ENCODE measurements around the gene ARHGAP25.

The ARHGAP25 gene

DNA sequence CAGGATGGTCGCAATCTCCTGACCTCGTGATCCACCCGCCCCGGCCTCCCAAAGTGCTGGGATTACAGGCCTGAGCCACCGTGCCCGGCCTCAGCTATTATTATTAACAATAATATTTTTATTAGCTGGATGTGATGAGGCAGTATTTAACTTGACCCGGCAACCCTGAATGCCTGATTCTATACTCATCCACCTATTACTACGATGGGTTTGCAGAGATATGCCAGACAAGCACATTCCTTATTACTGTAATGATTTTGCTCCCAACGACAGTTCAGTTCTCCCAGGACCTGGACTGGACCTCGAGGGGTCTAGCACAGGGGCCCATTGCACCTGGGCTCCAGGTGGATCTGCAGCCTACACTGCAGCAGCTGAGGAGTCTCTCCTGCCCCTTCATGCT lies 104.0 kb downstream of the ARHGAP25 start:
- Mint-ChIP-seq H3K36me3 (ENCODE audit: low read depth) (no peaks in the 10 kb centered on the region), H3K27me3 (ENCODE audit: low read depth) (no peaks in the 10 kb centered on the region), H3K4me1 (no peaks in the 10 kb centered on the region), H3K27ac (no peak overlapping the region), H3K9me3 (no peaks in the 10 kb centered on the region), H3K4me3 (no peak overlapping the region)
- no peak for TF ChIP-seq CTCF (IDR thresholded peaks at IDR 0.05; ENCODE audit: unreplicated experiment in 3 of 3)

DNA sequence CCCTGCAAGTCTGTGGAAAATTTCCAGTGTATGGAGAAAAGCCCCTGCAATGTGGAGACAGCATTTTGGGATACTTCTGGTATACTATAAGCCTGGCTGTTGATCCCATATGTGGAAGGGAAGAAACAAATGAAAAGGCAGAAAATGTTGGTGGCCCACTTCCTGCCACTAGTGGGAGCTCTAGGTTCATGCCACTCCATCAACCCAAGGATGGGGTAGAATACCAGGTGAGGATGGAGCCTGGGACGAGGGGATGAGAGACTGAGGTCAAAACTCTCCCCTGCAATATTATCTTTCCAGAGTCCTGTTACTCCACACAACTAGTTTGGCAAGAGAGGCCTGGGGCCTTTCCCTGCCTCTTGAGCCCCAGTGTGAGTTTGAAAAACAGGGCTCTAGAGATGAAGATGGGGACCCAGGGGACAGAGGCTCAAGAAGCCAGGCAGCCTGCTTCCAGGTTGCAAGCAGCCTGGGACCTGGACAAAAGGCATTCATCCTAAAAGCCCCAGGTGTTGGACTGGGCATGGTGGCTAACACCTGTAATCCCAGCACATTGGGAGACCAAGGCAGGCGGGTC lies 104.7 kb downstream of the ARHGAP25 start:
- H3K27ac Mint-ChIP-seq, result no peak overlapping the region
- no peaks in the 10 kb centered on the region for H3K9me3 Mint-ChIP-seq
- no peaks in the 10 kb centered on the region for H3K4me1 Mint-ChIP-seq
- H3K36me3 Mint-ChIP-seq (ENCODE audit: low read depth), result no peaks in the 10 kb centered on the region
- H3K27me3 Mint-ChIP-seq (ENCODE audit: low read depth), result peaks cover 3% of the 10 kb centered on the region
- H3K4me3 Mint-ChIP-seq, result no peak overlapping the region
- TF ChIP-seq CTCF (IDR thresholded peaks at IDR 0.05; ENCODE audit: unreplicated experiment in 3 of 3), result no peak

DNA sequence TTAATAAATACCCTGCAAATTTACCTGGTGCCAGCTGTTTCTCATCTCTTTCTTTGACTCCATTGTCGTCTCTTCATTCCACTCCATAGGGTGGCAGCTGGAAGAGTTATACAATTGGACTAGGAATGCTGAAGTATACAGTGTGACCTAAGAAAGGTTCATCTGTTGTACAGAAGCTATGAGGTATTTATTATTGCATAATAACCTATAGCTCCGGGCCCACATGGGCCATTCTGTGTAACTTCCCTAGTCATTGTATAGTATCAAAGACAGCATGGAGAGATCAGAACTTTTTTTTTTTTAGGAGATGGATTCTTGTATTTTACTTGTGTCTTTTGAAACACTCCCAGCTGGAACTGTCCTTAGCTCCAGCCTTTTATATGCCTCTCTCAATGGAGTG lies 110.4 kb downstream of the ARHGAP25 start:
- no peaks in the 10 kb centered on the region for H3K4me1 Mint-ChIP-seq
- TF ChIP-seq CTCF (IDR thresholded peaks at IDR 0.05; ENCODE audit: unreplicated experiment in 3 of 3), result no peak
- peaks cover 29% of the 10 kb centered on the region for H3K27me3 Mint-ChIP-seq (ENCODE audit: low read depth)
- H3K27ac Mint-ChIP-seq, result no peak overlapping the region
- no peak overlapping the region for H3K4me3 Mint-ChIP-seq
- no peaks in the 10 kb centered on the region for H3K9me3 Mint-ChIP-seq
- H3K36me3 Mint-ChIP-seq (ENCODE audit: low read depth), result no peaks in the 10 kb centered on the region

DNA sequence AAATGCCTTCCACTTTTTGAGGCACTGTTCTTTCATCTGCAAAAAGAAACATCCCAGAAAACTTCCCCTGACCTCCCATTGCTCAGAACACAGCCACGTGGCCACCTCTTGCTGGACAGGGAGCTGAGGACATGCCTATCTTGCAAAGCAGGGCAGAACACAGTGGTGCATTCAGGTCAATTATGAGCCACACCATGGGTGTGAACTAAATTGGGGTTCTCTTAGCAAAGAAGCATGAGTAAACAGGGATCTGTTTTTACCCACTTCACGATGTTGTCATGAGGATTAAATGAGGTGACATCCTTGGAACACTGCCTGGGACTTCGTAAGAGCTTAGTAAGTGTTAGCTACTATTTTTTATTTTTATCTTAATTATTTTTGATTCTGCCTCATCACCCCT lies 111.5 kb downstream of the ARHGAP25 start:
- TF ChIP-seq CTCF (IDR thresholded peaks at IDR 0.05; ENCODE audit: unreplicated experiment in 3 of 3), result no peak
- Mint-ChIP-seq H3K36me3 (ENCODE audit: low read depth) (no peaks in the 10 kb centered on the region), H3K27me3 (ENCODE audit: low read depth) (peaks cover 34% of the 10 kb centered on the region), H3K4me3 (no peak overlapping the region), H3K27ac (no peak overlapping the region), H3K4me1 (no peaks in the 10 kb centered on the region), H3K9me3 (no peaks in the 10 kb centered on the region)

- Mint-ChIP-seq H3K4me1 (no peaks in the 10 kb centered on the region), H3K27me3 (ENCODE audit: low read depth) (peaks cover 34% of the 10 kb centered on the region), H3K36me3 (ENCODE audit: low read depth) (no peaks in the 10 kb centered on the region), H3K27ac (no peak overlapping the region), H3K9me3 (no peaks in the 10 kb centered on the region), H3K4me3 (no peak overlapping the region)
- TF ChIP-seq CTCF (IDR thresholded peaks at IDR 0.05; ENCODE audit: unreplicated experiment in 3 of 3), result no peak
Observed at GRCh38 chr2:68847751-68848150, 113.1 kb downstream of the ARHGAP25 start.

DNA sequence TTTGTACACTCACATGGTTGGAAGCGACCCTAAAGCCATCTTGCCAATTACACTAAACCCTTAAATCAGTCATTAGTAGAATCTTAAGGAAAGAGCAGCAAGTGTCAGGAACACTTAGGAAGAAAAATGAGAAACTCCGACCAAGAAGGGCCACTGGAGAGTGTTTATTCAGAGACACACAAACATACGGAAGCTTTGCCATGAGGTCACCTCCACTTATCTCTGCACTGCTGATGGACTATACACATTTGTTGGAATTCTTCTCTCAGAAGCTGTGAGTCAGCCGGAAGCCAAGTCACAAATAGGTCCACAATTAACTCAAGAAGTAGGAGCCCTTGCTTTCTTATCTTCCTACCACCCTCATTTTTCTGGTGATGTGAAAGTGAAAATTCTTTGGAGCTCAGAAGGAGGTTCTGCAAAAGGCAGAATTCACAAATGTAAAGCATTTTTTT lies 115.0 kb downstream of the ARHGAP25 start:
- no peak overlapping the region for H3K4me3 Mint-ChIP-seq
- no peaks in the 10 kb centered on the region for H3K36me3 Mint-ChIP-seq (ENCODE audit: low read depth)
- TF ChIP-seq CTCF (IDR thresholded peaks at IDR 0.05; ENCODE audit: unreplicated experiment in 3 of 3), result no peak
- H3K9me3 Mint-ChIP-seq, result no peaks in the 10 kb centered on the region
- H3K4me1 Mint-ChIP-seq, result no peaks in the 10 kb centered on the region
- peaks cover 29% of the 10 kb centered on the region for H3K27me3 Mint-ChIP-seq (ENCODE audit: low read depth)
- no peak overlapping the region for H3K27ac Mint-ChIP-seq
